Smooth muscle cell (in vitro differentiated cells): ENCODE measurements around the gene GPX7. TPM values are rescaled to one million over a fixed set of nuclear protein-coding genes. Genes with fewer than 3 reads are reported as not detected.
A peak's percentile ranks its signal among the peaks of the same experiment; 100 is the strongest.

ENCODE experiments used
- DNase-seq: peaks from one replicate; lab custom pipeline; 2025; ENCODE audit not compliant: unreplicated experiment; lab: John Stamatoyannopoulos, UW
- H2AFZ ChIP-seq: fragments of 200-600 bp; sonication (generic); 2 replicates; pipeline ENCODE4 v1.6.0; 2016; ENCODE audit warnings: antibody characterized with exemption, low read depth, mild to moderate bottlenecking
- H3F3A ChIP-seq: fragments of 200-600 bp; sonication (generic); 2 replicates; pipeline ENCODE4 v1.6.0; 2017; ENCODE audit warnings: antibody characterized with exemption, low read depth
- H3K27ac ChIP-seq: fragments of 200-600 bp; sonication (generic); 2 replicates; pipeline ENCODE4 v1.5.1; 2016; ENCODE audit warnings: low read depth, mild to moderate bottlenecking
- H3K27me3 ChIP-seq: fragments of 200-600 bp; sonication (generic); 2 replicates; pipeline ENCODE4 v1.6.1; 2016; ENCODE audit warnings: low read depth, mild to moderate bottlenecking
- H3K36me3 ChIP-seq: fragments of 200-600 bp; sonication (generic); 2 replicates; pipeline ENCODE4 v1.5.1; 2016; ENCODE audit warnings: low read depth
- H3K4me1 ChIP-seq: fragments of 200-600 bp; sonication (generic); 2 replicates; pipeline ENCODE4 v1.5.1; 2016; ENCODE audit warnings: low read depth
- H3K4me2 ChIP-seq: fragments of 200-600 bp; sonication (generic); 2 replicates; pipeline ENCODE4 v1.6.0; 2016; ENCODE audit warnings: mild to moderate bottlenecking
- H3K4me3 ChIP-seq: fragments of 200-600 bp; sonication (generic); 2 replicates; pipeline ENCODE4 v1.5.1; 2016; ENCODE audit warnings: mild to moderate bottlenecking
- H3K79me2 ChIP-seq: fragments of 200-600 bp; sonication (generic); 2 replicates; pipeline ENCODE4 v1.6.0; 2016; ENCODE audit warnings: low read depth, mild to moderate bottlenecking
- H3K9ac ChIP-seq: fragments of 200-600 bp; sonication (generic); 2 replicates; pipeline ENCODE4 v1.6.0; 2016; ENCODE audit warnings: low read depth
- H3K9me3 ChIP-seq: fragments of 200-600 bp; sonication (generic); replicated peaks from 2 replicates; pipeline ENCODE4 v1.5.1; 2016; ENCODE audit warnings: low read depth
- H4K20me1 ChIP-seq: fragments of 200-600 bp; sonication (generic); 2 replicates; pipeline ENCODE4 v1.6.0; 2016; ENCODE audit warnings: low read depth
- WGBS: methylation state at CpG from one replicate; pipeline ENCODE4 v1.1.7; 2016; ENCODE audit warnings: low lambda C conversion rate; 5-methylcytosine and 5-hydroxymethylcytosine counted together
- polyA plus RNA-seq: library from polyadenylated mRNA; unstranded; fragments of >200 nt; fragmentation: Nextera tagmentation; extraction: Ambion mirVana; gene quantifications from 2 replicates; pipeline ENCODE4 v1.2.1, GENCODE V29; 2016
- total RNA-seq: library from RNA; depleted of rRNA; stranded (reverse); fragments of >200 nt; gene quantifications from 2 replicates; pipeline ENCODE4 v1.2.3, GENCODE V29; 2014
- TF ChIP-seq, protein P1 (sequence below): fragments of 200-600 bp; sonication (generic); IDR thresholded peaks from 2 replicates; pipeline ENCODE4 v1.5.1; 2017; ENCODE audit warnings: borderline replicate concordance, mild to moderate bottlenecking, antibody characterized with exemption; ENCODE audit not compliant: insufficient read depth, poor library complexity, severe bottlenecking

The GPX7 gene
- total and polyA plus RNA-seq, 2 experiments from 2014 or later = 164 to 192 TPM

DNA sequence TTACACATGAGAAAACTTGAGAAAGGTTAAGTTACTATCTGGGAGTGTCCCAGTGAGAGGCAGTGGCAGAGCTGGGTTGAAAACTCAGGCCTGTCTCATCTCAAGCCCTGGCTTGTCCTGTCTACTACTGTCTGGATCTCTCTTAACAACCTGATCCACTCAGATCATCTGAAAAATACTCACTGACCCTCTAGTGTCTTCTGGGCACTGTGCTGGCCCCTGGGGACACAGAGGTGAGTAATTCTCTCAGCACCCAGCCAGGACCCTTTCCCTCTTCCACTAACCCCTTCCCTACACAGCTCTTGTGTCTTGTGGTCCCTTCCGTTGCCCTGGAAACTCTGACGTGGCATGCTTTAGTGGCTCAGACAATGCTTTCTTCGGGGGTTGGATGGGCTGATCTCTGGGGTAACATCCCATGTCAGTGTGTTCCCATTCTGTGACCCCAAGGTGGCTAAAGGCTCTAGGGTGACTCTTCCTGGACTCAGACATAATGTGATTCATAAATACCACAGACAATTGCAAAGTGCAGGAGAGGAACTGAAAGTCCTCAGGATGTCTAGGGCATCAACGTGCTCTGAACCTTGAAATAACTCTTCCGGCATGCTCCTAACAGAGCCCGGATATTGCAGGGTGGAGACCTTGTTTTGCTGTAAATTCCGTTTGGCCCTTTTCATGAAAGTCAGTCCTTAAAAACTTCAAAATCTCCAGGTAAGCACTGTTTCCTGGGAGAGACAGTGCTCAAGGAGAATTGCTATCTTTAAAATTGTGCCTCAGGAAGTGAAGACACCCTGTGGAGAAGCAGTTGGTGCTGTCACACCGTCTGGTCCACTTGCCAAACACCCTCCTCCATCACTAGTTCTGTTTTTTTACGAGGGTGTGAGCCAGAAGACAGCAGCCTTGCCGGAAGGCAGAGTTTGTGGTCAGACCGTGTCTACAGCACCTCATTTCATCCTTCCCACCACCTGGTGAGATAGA lies 34.8 kb downstream of the GPX7 start:
- DNase-seq = no peak
- Histone ChIP-seq H3K4me2 (no peak overlapping the region), H3K4me3 (no peak overlapping the region), H3F3A (no peaks in the 10 kb centered on the region), H3K36me3 (no peaks in the 10 kb centered on the region), H4K20me1 (no peaks in the 10 kb centered on the region), H3K4me1 (no peaks in the 10 kb centered on the region), H2AFZ (no peak overlapping the region), H3K9ac (peak overlapping the region; percentile 5), H3K27ac (peak overlapping the region; percentile 61), H3K79me2 (no peaks in the 10 kb centered on the region), H3K27me3 (peaks cover 20% of the 10 kb centered on the region), H3K9me3 (no peaks in the 10 kb centered on the region)
- TF ChIP-seq, protein P1, sequence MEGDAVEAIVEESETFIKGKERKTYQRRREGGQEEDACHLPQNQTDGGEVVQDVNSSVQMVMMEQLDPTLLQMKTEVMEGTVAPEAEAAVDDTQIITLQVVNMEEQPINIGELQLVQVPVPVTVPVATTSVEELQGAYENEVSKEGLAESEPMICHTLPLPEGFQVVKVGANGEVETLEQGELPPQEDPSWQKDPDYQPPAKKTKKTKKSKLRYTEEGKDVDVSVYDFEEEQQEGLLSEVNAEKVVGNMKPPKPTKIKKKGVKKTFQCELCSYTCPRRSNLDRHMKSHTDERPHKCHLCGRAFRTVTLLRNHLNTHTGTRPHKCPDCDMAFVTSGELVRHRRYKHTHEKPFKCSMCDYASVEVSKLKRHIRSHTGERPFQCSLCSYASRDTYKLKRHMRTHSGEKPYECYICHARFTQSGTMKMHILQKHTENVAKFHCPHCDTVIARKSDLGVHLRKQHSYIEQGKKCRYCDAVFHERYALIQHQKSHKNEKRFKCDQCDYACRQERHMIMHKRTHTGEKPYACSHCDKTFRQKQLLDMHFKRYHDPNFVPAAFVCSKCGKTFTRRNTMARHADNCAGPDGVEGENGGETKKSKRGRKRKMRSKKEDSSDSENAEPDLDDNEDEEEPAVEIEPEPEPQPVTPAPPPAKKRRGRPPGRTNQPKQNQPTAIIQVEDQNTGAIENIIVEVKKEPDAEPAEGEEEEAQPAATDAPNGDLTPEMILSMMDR = no peak
- WGBS = 54% methylated on average over 11 of the region's 11 CpGs

- H3K9me3 ChIP-seq = no peaks in the 10 kb centered on the region
- H3K79me2 ChIP-seq = no peaks in the 10 kb centered on the region
- peaks cover 11% of the 10 kb centered on the region for H3K27me3 ChIP-seq
- no peak overlapping the region for H3K9ac ChIP-seq
- H3K36me3 ChIP-seq = no peaks in the 10 kb centered on the region
- H3K27ac ChIP-seq = peak overlapping the region; percentile 61
- H2AFZ ChIP-seq = no peak overlapping the region
- H3K4me3 ChIP-seq = no peak overlapping the region
- H3K4me2 ChIP-seq = no peak overlapping the region
- 73% methylated on average over 4 of the region's 4 CpGs for WGBS
- no peaks in the 10 kb centered on the region for H3K4me1 ChIP-seq
- H4K20me1 ChIP-seq = no peaks in the 10 kb centered on the region
- TF ChIP-seq, protein P1 = no peak
- H3F3A ChIP-seq = no peaks in the 10 kb centered on the region
- DNase-seq = no peak
Measured at GRCh38 chr1:52637946-52638345, 35.8 kb downstream of the GPX7 start.

GRCh38 chr1:52640697-52641096 lies 38.5 kb downstream of the GPX7 start:
- no peak overlapping the region for H2AFZ ChIP-seq
- H3K4me1 ChIP-seq = no peaks in the 10 kb centered on the region
- no peaks in the 10 kb centered on the region for H3K36me3 ChIP-seq
- no peak overlapping the region for H3K4me3 ChIP-seq
- no peaks in the 10 kb centered on the region for H3F3A ChIP-seq
- H4K20me1 ChIP-seq = no peaks in the 10 kb centered on the region
- WGBS = 90% methylated on average over 6 of the region's 6 CpGs
- H3K4me2 ChIP-seq = no peak overlapping the region
- no peak overlapping the region for H3K27ac ChIP-seq
- DNase-seq = no peak
- no peaks in the 10 kb centered on the region for H3K27me3 ChIP-seq
- no peaks in the 10 kb centered on the region for H3K9me3 ChIP-seq
- TF ChIP-seq, protein P1 = no peak
- no peaks in the 10 kb centered on the region for H3K79me2 ChIP-seq
- H3K9ac ChIP-seq = no peak overlapping the region
